ENCODE results near the gene TMPRSS9.

DNA sequence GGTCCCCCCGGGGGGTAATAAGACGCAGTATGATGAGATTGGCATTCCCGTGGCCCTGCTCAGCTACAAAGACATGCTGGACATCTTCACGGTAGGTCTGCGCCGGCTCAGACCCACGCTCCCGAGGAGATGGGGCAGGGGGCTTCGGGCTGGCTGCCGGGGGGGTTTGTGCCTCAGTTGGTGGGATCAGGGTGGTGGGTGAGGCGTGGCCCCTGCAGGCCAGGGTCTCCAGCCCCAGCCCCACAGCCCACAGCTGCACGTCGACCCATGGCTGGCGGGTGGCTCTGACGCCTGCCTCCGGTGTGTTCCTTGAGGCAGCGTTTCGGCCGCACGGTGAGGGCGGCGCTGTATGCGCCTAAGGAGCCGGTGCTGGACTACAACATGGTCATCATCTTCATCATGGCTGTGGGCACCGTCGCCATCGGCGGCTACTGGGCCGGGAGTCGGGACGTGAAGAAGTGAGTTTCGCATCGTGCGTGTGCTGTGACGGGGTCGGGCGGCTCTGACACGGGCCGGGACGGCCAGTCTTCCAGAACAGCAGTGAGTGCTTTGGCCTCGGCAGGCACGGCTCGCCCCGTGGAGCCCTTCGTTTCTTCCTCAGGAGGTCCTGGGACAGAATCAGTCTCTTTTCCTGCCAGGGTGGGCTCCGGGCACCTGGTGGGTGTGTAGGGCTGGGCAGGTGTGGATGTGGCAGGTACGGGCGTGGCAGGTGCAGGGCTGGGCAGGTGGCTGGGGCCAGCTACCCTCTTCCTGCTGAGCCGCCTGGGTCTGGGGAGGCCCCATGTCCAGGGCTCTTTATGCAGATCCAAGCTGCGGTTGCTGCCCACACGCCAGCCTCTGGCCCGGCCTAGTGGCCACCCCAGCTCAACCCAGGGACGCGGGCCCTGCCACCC, 21.1 kb upstream of the TMPRSS9 start:
- TF ChIP-seq, protein P1, sequence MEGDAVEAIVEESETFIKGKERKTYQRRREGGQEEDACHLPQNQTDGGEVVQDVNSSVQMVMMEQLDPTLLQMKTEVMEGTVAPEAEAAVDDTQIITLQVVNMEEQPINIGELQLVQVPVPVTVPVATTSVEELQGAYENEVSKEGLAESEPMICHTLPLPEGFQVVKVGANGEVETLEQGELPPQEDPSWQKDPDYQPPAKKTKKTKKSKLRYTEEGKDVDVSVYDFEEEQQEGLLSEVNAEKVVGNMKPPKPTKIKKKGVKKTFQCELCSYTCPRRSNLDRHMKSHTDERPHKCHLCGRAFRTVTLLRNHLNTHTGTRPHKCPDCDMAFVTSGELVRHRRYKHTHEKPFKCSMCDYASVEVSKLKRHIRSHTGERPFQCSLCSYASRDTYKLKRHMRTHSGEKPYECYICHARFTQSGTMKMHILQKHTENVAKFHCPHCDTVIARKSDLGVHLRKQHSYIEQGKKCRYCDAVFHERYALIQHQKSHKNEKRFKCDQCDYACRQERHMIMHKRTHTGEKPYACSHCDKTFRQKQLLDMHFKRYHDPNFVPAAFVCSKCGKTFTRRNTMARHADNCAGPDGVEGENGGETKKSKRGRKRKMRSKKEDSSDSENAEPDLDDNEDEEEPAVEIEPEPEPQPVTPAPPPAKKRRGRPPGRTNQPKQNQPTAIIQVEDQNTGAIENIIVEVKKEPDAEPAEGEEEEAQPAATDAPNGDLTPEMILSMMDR (conservative IDR thresholded peaks at IDR 0.05; ENCODE audit: low read depth, low read length) = no peak
- no peak for TF ChIP-seq EZH2 (IDR thresholded peaks at IDR 0.05; ENCODE audit: borderline replicate concordance, low read depth, low read length, poor library complexity, severe bottlenecking)
